T follicular helper cell (primary cell): Measurements from ENCODE around the gene PROC.
A peak's percentile ranks its signal among the peaks of the same experiment; 100 is the strongest.

Source experiments
- DNase-seq: peaks from one replicate; pipeline ENCODE4 v3.0.0-alpha.2; 2020; ENCODE audit warnings: low read depth
- total RNA-seq, 2 experiments: gene quantifications; one replicate each; lab custom pipeline; 2026; lab: John Stamatoyannopoulos, UW

PROC gene
- 0 reads per million in 2 experiments for total RNA-seq

DNA sequence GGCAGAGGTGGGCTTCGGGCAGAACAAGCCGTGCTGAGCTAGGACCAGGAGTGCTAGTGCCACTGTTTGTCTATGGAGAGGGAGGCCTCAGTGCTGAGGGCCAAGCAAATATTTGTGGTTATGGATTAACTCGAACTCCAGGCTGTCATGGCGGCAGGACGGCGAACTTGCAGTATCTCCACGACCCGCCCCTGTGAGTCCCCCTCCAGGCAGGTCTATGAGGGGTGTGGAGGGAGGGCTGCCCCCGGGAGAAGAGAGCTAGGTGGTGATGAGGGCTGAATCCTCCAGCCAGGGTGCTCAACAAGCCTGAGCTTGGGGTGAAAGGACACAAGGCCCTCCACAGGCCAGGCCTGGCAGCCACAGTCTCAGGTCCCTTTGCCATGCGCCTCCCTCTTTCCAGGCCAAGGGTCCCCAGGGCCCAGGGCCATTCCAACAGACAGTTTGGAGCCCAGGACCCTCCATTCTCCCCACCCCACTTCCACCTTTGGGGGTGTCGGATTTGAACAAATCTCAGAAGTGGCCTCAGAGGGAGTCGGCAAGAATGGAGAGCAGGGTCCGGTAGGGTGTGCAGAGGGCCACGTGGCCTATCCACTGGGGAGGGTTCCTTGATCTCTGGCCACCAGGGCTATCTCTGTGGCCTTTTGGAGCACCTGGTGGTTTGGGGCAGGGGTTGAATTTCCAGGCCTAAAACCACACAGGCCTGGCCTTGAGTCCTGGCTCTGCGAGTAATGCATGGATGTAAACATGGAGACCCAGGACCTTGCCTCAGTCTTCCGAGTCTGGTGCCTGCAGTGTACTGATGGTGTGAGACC lies at the start of gene PROC:
TSS of gene PROC (plus strand) at position 128 of the 812 bp plus-strand sequence. CDS start 1,516 bp downstream, outside the sequence.
- DNase-seq: no peak

DNA sequence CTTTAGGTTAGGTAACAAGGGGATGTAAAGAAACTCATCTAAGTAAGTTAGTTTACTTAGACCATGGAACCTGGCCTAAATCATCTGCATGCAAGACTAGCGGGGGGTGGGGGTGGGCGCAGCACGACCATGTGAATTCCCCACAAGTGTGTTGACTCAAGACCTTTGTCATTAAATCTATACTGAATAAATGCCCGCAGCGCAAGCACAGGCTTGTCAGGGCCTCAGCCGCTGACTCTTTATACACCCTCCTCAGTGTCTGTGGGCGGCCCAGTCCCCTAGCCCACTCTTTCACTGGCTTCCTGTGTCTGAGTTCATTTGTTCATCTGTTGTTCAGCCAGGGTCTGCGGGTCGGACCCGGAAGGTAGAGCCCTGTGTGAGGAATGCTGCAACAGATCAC lies 48.2 kb upstream of the PROC start:
- no peak for DNase-seq

DNA sequence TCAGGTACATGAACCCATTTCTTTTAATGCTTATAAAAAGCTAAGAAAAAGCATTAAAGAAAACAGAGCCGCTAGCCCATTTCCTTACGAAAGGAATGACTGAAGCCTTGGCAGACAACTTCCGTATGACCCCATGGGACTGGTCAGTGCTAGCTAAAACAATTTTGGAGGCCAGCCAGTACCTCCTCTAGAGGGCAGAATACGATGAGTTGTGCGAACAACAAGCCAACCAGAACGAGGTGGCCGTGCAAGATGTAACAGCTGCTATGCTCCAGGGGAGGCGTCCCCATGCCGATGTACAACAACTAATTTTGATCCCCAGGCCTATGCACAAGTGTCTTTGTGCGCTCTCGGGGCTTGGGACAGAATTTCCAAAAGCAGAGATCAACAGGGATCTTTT lies 47.2 kb upstream of the PROC start:
- no peak for DNase-seq

DNA sequence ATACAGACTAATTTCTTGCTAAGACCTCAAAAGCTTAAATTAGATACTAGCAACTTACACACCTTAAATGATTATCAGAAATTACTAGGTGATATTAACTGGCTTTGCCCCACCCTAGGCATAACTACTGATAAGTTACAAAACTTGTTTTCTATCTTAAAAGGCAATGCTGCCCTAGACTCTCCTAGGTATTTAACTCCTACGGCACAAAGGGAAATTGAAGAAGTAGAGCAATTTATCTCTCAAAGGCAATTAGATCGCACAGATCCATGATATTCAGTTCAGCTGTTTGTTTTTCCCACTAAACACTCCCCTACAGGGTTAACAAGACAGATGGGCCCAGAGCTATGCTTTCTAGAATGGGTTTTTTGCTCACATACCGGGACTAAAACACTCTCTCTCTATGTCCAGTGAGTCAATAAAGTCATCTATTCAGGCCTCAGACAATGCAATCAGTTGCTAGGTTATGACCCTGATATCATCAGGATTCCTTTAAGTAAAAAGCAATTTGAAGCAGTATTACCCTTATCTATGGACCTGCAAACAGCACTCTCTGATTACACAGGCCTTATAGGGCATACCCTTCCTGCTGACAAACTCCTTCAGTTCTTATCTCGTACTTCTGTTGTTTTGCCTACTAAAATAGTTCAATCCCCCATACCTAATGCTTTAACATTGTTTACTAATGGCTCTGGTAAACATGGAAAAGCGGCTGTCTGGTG lies 44.7 kb upstream of the PROC start:
- no peak for DNase-seq

DNA sequence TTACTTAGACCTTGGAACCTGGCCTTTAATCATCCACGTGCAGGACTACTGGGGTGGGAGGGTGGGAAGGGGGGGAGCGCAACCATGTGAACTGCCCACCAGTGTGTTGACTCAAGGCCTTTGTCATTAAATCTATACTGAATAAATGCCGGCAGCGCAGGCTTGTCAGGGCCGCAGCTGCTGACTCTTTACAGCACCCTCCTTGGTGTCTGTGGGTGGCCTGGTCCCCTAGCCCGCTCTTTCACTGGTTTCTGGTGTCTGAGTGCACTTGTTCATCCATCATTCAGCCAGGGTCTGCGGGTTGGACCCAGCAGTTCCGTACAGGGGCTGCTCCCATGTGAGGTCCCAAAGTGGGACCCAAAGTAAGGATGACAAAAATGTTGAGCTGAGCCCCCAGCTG lies 42.0 kb upstream of the PROC start:
- DNase-seq: no peak

DNA sequence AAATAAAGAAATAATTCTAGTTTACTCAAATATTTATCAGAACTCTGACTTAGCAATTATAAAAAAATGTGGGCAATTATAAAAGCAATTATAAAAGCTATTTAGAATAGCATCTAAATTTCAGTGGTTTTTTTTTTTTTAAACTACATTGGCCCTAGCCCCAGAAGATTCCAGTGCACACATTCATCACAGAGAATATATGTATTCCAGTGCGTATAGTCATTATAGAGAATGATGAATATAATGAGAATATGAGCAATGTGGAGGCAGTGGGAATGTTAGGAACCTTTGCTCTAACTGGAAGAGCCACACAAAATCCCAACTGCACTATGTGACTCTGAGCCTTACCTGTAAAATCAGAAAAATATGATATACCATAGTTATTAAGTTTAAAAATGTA lies 41.0 kb upstream of the PROC start:
- DNase-seq: no peak

DNA sequence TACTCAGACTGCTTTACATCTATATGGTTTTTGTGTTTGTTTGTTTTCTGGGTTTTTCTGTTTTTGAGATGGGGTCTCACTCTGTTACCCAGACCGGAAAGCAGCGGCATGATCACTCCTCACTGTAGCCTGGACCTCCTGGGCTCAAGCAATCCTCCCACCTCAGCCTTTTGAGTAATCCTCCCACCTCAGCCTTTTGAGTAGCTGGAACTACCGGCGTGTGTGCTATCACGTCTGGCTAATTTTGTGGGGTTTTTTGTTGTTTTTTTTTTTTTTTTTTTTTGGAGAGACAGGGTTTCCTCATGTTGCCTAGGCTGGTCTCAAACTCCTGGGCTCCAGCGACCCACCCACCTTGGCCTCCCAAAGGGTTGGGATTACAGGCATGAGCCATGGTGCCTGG lies 39.5 kb upstream of the PROC start:
- DNase-seq: no peak

DNA sequence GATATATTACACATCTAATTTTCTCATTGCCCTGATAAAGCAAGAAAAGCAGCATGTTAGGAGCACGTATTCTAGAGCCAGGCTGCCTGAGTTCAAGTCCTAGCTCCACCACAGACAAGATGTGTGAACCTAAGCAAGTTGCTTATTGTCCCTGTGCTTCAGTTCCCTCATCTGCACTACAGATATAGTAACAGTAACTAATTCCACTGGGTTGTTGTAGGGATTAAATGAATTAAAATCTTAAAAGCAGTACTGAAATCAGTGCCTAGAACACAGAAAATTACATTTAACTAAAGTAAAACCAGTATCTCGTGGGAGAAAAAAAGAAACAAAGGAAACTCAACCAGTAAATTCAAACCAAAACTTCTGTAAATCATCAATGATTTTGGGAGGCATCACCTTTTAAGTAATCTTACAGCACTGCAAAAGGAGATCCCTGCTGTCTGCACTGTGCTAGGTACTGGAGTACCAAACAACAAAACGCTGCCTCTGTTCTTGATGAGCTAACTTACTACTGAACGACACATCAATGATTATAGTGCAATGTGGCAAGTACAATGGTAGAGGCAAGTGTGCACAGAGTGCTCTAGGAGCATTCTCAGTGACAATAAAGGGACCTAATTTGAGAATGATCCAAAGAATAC lies 38.4 kb upstream of the PROC start:
- no peak for DNase-seq

DNA sequence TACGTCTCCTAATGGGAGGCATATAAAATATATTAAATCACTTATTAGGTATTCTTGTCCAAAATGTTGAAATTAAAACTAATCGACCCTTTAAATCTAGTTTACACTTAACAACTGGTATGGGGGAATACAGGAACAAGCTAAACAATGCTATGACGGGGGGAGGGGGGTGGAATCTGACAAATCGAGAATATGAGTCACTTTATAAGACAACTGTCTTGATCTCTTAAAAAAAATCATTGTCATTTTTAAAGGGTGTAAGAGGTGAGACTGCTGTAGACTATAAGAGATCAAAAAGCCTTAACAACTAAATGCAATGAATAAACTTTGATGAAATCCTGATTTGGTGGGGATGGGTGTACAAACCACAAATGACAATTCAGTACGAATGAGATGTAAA lies 36.5 kb upstream of the PROC start:
- DNase-seq: no peak

DNA sequence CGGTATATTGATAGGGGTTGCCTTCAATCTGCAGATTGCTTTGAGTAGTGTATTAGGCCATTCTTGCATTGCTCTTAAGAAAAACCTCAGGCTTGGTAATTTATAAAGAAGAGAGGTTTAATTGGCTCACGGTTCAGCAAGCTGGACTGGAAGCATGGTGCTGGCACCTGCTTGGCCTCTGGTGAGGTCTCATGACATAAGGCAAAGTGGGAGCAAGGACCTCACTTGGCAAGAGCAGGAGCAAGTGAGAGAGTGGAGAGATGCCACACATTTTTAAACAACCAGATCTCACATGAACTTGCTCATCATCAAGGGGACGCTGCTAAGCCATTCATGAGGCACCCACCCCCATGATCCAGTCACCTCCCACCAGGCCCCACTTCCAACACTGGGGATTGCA lies 35.4 kb upstream of the PROC start:
- no peak for DNase-seq

DNA sequence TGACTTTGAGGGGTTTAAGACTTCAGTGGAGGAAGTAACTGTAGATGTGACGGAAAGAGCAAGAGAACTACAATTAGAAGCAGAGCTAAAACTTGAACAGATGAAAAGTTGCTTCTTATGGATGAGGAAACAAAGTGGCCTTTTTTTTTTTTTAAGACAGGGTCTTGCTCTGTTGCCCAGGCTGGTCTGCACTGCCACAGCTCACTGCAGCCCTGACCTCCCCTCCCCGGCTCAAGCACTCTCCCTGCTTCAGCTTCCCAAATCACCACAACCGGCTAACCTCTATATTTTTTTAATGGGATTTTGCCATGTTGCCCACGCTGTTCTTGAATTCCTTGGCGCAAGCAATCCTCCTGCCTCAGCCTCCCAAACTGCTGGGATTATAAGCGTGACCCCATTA lies 33.7 kb upstream of the PROC start:
- DNase-seq: no peak

DNA sequence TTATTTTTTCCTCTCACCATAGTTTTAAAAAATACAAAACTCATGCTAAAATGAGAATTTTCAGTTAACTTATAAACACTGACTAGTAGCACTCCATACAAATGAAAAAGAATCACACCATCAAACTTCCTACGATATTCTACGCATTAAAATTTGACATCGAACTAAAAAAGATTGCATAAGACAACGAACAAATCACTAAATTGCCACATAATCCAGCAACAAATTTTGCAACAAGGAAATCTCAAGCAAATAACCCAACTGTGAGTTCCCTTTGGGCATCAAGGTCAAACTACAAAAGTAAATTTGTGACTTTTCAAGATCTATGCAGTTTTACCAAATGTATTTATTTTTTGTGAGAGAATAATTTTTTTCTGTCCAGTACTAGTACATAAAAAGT lies 32.0 kb upstream of the PROC start:
- no peak for DNase-seq

DNA sequence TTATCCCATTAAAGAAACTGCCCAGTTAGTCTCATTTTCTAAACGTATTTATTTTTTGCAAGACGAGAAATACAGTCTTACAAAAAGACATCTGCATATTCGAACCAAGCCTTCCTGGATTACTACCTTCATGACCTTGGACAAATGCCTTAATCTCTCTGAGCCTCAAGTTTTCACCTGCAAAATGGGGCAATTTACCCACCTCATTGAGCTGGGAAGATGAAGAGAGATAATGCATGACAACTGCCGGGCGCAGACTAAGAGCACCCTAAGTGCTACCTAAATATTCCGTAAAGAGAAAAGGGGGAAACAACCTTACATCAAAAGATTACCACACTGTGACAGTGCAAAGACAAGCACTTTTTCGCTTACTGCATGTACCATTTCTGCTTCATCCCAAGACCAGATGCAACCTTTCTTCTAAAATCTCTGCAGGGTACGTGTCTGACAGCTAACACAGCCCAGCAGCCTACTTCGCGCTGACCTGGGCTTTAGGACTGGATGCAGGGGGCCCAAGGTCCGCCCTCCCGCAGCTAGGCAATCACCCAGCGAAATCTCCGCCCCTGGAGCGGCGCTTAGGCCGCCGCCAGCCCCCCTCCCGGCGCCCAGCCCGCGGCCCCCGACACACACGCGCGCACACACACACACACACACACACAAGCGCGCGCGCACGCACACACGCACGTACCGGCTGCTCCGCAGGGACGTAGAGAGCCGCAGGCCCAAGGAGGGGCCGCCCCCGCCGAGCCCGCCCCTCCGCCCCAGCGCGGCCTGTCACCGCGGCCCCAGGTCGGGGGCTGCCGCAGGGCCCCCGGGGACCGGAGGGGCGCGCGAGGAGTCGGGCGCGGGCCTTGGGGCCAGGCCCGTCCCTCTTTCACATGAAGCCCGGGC lies 31.2 kb upstream of the PROC start:
- DNase-seq: peak; percentile 71

DNA sequence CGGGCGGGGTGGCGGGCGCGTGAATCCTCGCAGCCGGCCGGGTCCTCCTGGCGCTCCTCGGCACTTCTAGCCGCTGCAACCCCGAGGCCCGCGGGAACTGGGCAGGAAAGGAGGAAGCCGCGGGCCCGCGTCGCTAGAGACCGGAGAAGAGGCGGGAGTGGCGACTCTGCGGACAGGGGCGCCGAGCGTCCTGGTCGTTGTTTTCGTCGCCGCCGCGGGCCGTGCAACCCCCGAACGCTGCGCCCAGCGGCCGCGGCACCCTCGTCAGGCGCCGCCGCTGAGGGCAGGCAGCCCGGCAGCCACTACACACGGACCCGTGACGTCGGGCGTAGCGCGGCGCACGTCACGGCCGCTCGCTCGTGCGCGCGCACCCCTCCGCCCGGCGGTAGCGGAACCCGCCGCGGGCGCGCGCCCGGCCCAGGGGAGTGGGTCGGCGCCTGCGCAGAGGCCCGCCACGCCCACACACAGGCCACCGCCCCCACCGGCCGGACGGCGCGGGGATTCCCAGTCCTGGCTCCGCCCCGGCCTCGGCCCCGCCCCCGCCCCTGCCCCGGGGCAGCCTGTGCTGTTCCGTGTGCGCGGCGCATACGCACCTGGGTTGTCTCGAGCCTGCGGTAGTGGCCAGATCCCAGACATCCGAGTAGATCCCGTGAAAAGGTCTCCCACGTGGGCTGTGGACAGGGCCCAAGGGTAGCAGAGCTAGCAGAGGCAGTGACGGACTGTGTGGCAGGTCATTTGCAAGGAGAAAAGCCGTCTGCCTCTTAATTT lies 30.4 kb upstream of the PROC start, which contains the start of gene MAP3K2:
TSS of gene MAP3K2 (minus strand) at position 321 of the 768 bp plus-strand sequence. CDS start 44,846 bp downstream, outside the sequence.
- peak; percentile 96 for DNase-seq

DNA sequence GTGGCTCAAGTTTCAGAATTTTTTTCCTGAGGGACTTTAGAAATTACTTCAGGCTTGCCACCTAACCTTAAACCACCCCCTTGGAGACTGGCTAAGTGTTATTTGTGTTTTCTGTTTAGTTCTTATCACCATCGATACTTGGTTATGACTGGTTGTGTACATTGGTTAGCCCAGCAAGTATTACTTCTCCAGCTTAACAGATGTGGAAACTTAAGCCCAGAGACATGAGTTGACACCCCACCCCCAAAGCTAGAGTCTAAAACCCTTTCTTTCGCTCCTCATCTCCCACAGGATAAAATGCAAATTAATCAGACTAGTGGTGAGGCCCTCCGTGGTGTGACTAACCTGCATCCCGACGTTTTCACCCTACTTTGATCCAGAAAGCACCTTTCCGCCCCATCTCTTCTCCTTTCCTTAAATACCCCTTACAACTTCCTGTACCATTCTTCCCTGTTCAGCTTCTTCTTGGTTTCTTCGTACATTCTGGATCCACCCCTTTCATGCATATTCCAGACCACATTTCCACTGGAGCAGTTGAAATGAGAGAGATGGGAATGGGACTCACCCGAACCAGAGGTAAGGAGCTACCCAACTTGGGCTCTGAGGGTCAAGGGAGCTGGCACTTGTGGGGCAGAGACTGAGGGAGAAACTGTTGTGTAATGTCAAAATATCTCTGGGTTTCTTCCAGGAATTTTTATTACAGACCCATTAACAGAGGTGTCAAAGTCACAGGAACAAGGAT lies 29.6 kb upstream of the PROC start:
- no peak for DNase-seq

DNA sequence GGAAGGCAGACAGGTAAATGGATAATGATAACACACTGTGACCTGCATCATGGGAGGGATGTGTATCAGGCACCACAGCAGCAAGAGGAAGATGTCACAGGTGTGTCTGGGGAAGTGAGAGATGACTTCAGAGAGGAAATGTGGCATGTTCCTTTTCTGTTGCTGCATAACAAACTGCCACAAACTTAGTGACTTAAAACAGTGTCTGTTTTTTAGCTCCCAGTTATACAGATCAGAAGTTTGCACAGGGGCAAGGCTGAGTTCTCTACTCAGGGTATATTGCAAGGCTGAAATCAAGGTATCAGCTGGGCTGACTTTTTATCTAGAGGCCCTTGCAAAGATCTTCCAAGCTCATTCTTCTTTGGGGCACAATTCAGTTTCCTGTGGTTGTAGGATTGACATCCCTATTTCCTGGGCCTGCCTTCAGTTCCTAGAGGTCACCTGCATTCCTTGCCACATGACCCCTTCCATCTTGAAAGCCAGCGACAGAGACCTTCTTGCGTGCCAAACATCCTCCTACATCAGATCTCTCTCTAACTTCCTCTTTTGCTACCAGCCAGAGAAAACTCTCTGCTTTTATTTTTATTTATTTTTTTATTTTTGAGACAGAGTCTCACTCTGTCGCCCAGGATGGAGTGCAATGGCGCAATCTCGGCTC lies 28.3 kb upstream of the PROC start:
- peak; percentile 18 for DNase-seq

DNA sequence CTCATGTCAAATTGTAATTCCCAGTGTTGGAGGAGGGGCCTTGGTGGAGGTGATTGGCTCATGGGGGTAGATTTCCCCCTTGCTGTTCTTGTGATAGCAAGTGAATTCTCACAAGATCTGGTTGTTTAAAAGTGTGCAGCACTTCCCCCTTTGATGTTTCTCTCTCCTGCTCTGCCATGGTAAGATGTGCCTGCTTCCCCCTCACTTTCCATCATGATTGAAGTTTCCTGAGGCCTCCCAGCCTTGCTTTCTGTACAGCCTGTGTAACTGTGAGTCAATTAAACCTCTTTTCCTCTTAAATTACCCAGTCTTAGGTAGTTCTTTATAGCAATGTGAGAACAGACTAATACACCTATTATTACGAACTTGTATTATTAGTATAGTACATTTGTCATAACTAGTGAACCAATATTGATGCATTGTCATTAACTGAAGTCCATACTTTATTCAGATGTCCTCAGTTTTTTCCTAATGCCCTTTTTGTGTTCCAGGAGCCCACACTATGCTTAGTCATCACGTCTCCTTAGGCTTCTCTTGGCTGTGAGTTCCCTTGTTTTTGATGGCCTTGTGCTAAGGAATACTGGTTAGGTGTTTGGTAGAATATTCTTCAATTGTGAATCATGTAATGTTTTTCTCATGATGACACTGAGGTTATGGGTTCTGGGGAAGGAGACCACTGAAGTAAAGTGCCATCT lies 25.9 kb upstream of the PROC start:
- no peak for DNase-seq

DNA sequence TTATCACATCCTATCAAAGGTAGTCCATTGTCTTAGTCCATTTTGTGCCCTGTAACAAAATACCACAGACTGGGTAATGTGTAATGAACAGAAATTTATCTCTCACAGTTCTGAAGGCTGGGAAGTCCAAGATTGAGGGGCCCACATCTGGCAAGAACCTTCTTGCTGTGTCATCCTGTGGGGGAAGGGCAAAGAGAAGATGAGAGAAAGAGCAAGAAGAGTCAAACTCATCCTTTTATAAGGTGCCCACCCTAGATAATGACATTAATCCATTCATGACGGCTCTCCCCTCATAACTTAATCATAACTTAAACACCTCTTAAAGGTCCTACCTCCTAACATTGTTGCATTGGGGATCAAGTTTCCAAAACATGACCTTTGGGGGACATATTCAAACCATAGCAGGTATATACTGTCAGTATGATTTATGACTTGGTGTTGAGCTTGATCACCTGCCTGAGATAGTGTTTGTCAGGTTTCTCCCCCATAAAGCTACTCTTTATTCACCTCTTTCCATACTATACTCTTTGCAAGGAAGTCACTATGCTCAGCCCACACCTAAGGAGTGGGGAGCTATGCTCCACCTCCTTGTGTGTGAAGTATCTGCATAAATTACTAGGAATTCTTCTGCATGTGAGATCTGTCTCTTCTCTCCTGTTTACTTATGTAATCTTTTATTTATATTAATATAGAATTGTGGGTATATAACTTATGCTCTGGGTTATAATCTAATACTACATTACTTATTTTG lies 25.2 kb upstream of the PROC start:
- no peak for DNase-seq
